AML-193 (cell line): Measurements from ENCODE around the gene PMEPA1.

Source experiments
- DNase-seq, 2 experiments: peaks; one replicate each; lab custom pipeline; 2025; lab: John Stamatoyannopoulos, UW

Gene PMEPA1

DNA sequence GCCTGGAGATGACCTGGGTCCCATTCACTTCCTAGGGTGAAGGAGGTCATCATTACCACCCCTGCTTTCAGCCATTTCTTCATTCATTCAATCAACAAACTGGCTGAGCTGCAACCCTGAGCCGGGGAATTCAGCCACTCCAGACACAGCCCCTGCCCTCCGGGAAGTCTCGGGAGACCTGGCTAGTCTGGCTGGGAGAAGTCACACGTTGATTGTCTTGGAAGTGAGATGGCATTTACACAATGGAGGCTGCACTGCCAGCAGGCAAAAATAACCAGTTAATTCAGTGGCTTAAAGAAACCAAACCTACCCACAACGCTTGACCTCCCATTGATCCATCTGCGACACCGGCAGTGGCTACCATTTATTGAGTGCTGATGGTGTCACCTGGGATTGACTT lies 2.0 kb upstream of the PMEPA1 start:
- no peak for DNase-seq

DNA sequence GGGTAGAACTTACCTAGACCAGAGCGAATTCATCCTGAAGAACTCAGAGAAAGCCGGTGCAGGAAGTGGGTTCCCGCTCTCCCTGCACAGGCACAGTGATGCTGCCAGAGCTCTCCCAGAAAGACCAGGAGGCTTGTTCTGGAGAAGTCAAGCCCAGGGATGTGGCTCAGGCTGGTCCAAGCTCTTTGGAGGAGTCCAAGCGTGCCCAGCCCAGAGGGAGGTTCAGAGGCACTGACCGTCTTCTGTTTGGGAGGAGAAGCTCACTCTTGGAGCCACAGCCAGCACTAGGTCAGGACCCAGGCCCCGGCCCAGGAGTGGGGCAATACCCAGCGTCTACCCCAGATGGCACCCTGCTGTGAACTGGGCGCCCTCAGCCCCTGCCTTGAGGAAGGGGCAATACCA lies 1.5 kb upstream of the PMEPA1 start:
- DNase-seq, result no peak

DNA sequence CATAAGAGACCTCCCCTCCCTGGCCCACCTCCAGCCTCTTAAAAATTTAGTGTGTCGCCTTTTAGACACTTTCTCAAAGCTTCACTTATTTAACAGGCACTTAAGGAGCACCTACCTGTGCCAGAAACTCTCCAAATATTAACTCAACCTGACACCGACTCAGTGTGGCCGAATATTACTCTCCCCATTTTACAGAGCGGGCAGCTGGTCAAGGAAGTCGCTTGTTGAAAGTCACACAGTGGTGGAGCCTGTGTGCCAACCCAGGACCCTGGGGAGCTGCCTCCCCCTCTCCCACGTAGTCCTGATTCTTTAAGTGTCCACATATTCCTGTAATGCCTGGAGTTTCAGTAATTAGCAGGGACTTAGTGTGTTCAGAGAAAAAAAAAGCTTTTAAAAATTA lies 1.0 kb upstream of the PMEPA1 start:
- no peak for DNase-seq

DNA sequence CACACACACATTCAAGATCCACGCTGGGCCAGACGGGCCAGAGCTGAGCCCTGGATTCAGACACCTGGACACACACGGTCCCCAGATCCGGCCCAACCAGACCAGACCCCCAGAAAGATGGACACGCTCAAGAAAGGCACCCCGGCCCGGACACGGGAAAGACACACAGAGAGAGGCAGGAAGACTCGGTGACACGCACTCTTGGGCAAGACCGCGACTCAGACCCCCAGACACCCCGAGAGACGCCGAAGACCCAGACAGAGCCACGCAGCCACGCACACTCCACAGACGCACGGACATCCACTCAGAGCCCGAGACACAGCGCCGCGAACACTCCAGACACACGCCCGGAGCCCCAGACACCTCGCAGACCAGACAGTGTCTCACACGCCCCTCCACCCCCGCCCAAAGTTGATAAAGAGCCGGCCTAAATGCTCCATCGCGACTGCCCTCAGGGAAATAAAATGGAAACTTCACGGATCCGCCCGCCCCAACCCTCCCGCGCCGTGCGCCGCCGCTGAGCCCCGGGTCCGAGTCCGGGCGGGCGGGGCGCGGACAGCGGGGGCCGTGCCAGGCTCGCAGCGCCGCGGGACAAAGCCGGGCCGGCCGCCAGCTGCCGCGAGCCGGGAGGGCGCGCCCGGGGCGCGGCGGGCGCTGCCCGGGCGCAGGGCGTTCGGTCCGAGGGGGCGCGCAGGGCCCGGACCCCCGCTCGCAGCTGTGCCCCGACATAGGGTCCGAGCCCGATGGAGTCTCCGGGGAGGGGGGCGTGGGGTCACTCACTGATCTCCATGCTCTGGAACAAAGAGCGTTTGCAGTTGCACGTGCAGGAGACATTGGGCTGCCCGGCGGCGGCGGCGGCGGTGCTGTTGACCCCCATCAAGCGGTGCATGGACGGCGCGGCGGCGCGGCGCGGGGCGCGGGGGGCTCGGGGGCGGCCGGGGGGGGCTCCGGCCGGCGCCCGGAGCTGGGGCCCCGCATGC lies 831 bp downstream of the PMEPA1 start:
- DNase-seq, result no peak

DNA sequence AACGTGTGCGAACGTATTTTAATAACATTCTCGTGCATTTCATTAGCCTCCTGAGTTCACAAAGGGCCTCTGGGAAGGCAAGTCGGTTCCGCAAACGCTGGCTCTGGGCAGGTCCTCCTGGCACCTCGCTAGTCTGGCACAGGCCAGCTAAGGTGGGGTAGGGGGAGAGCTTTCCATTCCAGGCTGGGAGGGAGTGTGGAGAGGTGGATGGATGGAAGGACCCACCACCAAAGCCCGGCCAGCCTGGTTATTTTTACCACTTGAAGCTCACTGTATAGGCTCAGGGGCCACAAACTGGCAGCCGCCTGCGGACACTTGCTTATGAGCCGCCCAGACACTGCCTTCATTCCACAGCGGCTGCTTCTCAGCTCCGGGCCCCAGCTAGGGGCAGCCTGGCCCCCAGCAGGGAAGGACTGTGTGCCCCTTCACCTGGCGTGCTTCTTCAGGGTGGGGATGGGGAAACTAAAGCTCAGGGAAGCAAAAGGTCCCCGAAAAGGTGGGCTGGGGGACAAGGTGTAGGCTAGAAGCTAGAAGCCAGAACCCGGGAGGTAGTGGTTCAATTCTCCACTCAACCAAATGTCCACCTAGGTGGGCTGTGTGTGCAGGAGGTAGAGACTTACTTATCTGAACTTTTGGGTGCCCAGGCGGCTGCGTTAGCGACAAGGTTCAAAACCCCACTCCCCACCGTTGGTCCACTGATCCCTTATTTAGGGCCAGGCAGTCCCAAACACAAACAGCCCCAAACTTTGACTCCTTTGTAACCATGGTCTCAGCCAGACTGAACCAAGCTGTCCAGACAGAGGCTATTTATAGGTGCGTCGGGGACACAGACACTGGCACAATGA lies 1.7 kb downstream of the PMEPA1 start:
- no peak for DNase-seq

DNA sequence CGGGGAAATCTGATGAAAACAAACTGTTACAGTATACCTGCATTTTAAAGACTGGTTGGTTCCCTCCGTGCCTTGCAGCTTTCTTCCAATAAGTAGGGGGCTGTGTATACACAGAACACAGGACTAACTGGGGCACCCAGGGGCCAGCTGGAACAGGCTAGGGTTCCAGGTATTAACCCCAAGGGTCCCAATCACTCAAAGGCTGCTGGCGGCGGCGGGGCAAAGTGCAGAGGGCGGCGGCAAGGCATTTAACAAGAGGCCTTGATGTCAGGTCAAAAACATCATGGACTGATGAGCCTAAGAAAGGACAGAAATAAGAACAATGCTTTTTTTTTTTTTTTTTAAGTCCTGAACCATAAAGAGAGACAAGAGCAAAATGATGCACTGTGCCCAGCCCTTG lies 2.5 kb downstream of the PMEPA1 start:
- no peak for DNase-seq

DNA sequence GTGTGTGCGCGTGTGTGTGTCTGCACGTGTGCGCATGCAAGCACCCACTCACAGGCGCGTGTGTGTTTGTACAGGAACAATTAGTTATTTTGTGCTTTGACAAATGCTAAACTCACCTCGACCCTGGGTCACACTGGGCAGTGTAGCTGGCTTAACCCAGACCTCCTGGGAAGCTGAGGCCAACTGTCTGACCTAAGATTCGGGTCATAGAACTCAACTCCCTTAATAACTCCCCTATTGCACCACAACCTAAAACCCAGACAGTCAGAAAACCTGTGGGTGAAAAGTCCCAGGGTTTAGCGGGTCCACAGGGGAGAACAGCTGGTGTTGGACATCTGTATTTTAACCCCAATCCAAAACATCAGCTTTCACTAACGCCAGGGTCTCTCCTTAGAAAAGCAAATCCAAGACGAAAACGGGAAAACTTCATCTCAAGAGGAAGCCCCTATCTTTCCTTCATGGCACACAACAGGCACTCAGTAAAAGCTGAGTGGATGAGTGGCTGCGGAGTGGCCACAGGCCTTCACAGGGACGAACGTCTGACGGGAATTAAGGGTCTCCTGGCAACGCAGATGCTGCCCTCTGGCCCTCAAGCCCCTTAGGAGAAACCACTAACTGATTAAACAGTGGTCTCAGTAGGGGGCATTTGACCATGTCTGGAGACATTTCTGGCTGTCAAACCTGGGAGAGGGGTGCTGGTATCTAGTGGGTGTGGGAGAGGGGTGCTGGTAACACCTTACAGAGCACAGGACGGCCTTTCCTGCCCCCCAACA lies 4.5 kb downstream of the PMEPA1 start:
- DNase-seq, result no peak

DNA sequence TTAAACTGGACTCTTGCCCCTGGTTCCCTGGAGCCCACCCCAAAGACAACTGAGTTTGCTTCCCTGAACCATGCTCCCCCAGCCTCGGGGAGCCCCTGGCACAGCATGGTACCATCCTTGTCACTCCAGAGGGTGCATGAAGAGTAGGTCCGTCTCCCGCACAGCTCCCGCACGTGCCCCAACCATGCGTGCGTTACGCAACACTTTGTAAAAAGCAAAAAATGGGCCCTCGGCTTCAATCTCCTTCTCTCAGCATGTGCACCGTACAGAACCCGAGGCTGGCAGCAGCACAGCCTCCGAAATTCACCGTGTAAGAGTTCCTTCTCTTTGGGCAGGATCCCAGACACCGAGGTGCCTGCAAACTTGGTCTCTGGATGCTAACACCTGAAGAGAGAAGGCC lies 5.6 kb downstream of the PMEPA1 start:
- DNase-seq, result no peak

DNA sequence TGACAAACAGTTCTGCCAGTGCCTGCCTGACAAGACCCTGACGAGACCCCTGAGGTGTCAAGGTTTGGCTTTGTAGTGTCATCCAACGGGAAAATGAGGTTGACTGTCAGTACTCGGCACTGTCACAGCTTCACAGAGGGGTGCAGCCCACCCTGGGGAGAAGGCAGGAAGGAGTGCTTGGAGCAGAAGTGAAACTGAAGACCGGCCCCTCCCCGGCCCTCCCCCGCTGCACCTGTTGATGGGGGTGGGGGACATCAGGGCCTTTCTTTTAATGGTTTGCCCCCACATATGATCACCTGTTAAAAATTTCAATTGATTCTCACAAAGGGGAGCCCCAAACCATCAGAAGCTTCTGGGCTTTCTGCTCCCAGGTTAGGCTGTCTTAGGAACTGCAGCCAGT lies 6.8 kb downstream of the PMEPA1 start:
- DNase-seq, result no peak

DNA sequence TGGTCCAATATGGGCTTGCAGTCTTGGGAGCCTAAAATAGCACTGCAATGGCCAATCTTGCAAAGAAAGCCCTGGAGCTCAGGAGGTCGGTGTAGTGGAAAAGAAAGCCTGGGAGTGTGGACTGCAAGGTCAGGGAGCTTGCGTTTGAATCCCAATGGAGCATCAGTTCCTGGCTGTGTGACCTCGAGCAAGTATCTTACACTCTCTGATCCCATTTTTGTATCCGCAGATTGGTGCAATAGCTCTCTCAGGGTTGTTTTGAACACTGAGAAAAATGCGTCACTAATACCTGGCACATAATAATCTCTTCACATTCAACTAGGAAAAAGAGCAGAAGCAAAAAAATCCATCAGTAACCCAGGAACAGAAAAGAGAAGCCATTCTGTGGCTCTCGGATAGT lies 7.3 kb downstream of the PMEPA1 start:
- no peak for DNase-seq

DNA sequence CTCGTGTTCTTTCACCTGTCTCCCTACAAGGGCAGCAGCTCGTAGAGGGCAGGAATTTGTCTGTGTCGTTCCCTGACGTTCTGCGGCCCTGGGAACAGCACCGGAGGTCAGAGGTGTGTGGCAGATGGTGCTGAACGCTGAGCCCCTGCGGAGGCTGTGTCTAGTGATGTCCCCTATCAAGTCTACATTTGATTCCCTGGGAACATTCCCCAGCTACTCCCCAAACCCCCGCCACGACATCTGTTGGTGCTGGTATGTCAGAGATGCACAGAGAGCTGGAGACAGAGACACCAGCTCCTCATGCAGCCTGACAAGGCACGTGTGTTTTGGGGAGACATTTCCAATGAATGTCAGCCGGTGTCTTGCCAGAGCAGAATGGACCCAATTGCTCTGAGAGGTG lies 7.7 kb downstream of the PMEPA1 start:
- DNase-seq, result no peak

DNA sequence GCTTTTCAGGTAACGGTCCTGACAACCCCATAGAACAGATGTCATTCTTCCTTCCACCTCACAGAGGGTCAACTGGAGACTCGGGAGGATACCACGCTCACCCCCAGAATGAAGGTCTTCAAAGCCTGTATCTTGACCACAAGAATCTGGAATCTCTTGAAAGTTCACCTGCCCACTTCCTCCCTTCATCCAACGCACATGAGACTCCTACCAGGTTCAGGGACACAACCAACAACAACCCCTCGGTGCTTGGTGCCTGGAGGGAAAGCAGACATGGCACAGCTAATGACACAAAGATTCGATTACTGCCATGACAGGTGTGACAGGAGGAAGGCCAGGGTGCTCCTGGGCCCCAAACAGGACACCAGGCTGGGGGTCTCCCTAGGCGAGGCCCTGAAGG lies 8.2 kb downstream of the PMEPA1 start:
- DNase-seq, result no peak

DNA sequence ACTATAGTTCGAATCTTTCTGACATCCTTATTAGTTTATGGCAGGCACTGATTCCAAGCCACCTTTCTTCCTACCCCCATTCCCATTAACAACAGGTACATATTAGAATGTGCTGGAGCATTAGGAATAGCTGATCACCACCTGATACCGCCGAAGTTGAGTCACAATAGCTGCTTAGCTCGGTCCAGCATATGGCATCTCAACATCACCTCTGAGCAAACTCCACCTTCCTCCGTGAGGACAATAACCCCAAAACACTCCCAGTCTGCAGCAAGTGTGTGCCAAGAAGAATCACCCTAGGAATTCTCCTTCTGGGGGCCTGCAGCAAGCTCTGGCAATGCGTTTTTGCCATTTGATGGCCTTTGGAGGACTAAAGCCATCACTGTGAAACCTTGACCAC lies 8.7 kb downstream of the PMEPA1 start:
- no peak for DNase-seq

DNA sequence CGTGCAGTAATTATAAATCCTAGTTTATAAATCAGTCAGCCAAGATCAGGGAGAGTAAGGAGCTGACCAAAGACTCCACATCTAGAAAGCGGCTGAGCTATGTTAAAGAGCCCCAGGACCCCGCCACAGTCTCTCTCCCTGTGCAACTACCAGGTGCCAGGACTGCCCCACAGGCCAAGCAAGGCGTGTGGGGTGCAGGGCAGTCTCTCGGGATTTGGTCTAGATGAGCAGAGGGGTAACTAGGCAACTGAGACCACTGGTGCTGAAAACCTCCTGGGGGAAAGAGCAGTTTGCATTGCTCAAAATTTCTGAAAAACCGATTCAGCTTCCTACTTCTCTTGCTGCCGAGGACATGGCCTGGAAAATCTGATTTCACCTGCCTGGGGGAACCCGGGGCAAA lies 10.4 kb downstream of the PMEPA1 start:
- no peak for DNase-seq

DNA sequence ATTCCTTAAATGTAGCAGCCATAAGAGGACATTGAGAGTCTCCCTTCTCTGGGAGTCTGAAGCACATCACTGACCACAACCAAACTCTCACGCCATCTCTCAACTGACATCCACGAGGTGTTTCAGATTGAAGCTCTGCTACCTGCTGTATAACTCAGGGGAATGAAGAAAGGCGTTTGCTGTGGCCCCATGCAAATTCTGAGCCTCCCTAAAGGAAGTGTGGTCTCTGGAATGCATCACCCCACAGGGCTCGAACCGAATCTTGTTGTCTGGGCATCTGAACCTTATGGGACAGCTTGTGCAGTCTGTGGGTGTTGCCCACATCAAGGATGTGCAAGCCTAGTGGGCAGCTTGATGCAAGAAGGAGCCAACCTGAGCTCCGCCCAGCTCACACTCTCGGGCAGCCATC lies 10.9 kb downstream of the PMEPA1 start:
- no peak for DNase-seq

DNA sequence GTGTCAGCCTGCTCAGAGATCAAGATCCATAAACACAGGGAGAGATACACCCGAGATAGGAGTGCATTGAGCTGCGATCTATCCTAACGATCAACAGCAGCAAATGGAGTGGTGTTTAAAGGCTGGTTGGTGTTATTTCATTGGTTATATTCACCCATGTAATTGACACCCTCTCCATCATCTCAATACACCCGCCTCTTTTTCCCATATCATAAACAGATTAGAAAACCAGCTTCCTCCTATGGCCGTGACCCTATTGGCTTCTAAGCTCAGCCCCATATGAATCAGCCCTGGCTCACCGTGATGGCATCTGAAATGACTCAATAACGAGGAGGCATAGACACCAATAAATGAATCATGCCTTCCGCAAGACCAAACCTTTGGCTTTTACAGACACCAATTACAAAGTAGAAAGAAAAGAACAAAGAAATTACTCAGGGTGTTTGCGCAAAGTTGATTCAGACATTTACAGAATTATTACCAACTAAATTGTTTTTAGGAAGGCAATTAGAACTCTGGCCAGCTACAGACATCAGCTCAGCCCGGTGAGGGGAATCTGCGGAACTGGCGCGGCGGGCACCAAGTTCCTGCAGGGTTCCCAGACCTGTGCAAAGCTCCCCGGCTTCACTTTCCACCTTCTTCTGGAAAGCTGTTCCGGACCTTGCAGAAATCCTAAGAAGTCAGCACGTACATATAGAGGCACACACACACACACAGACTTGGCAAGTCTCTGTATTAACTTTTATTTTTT lies 11.5 kb downstream of the PMEPA1 start:
- no peak for DNase-seq

DNA sequence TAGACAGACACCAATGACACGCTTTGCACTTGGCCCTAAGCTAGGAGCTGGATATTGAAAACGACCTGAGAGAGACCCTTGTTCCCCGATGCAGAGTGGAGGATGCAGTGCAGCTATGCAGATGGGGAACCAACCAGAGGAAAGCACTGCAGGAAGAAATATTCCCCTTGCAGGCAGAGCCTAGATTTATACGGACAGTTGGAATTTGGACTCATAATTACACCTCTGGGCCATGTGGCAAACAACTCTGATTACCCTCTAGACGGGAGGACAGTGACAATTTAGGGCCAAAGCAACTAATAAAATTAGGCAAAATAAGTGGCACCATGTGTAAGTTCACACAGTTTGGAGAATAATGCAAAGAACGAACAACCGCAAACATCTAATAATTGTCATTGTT lies 12.3 kb downstream of the PMEPA1 start:
- no peak for DNase-seq

DNA sequence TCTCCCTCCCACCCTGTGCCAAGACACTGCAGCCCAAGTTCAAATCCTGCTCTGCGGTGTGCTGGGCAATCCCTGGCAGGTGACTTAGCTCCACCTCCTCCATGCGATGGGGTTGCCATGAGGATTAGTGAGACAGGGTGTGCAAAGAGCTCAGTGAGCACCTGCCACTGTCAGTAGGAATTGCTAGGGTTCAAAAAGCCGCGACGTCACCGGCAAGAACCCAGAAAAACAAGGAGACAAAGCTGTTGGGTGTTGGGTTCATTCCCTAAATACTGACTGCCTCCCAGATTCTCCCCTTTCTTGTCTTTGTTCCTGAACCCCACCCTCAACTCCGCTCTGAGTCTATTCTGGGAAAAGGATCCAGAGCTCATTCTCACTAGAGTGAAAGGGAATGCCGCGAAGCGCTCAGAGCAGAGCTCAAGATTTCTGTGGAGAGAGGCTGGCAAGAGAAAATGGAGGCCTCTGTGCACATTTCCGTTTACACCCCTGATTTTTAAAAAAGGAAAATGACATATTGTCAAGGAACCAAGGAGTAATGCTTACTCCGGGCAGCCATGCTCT lies 13.3 kb downstream of the PMEPA1 start:
- no peak for DNase-seq

DNA sequence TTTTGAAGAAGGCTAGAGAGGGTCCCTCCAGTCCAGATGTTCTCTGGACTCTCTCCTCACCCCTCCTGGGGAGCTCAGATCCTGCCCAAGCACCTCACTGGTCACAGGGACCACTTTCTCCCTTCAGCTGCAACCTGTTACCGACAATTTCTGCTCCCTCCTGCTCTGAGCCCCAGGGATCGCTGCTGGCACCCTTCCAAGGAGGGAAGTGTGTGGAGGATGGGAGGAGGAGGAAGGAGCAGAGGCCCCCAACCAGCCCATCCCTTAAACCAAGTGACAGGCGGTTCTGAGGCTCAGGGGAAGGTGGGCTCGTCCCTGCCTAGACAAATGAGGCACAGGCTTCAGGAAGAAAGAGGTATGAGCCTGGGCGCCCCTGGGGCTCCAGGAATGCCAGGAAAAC lies 13.9 kb downstream of the PMEPA1 start:
- no peak for DNase-seq

DNA sequence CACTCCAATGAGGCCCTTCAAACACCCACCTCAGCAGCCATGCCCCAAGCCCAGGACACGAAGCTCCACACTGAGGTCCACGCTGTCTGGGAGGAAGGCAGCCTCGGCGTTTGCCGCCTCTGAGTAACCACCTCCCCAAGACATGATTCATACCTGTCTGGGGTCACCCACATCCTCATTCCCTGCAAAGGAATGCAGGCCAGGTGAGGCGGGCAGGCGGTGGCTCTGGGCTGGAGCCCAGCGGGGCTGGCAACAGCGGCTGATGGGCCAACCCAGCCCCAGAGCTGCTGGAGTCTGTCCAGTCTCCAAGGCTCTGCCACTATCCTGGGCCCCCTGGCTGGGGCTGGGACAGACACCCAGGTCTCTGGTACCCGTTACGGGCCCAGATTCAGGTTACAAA lies 14.8 kb downstream of the PMEPA1 start:
- no peak for DNase-seq

DNA sequence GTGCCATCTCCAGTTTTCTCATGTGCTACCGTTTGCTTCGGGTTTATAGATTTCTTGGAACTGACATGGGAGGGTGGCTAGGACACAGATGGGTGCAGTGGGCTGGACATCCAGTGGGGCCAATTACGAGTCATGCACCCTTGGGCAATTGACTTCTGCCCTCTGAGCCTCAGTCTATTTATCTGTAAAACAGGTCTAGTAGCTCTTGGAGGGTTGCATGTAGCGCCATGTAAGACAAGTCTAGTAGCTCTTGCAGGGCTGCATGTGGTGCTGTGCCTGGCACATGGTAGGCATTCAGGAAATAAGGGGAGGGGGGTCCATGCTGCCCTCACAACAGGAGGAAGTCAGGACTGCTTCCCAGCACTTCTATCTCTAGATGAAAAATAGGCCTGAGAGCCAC lies 15.3 kb downstream of the PMEPA1 start:
- DNase-seq, result no peak
